Esophagus (tissue), 2 donors: ENCODE results near the gene FBXW10. TPM values are rescaled to one million over a fixed set of nuclear protein-coding genes. Genes with fewer than 3 reads are reported as not detected.
"Not testable (repeated sequence)": the region's sequence is repeated elsewhere in the genome, so short reads cannot be mapped to it uniquely, and the experiment has no call there.

Experiments used
- H3K27ac ChIP-seq, 2 donors: one replicate each; pipeline ENCODE4 v1.5.1; 2013; ENCODE audit warnings: low read depth in 2 of 2, mild to moderate bottlenecking in 2 of 2, inconsistent platforms in 1 of 2, low read length in 1 of 2, moderate library complexity in 1 of 2
- H3K27me3 ChIP-seq, 2 donors: one replicate each; pipeline ENCODE4 v1.6.1; 2013; ENCODE audit warnings: low read length in 2 of 2, control low read depth in 1 of 2, mild to moderate bottlenecking in 1 of 2; ENCODE audit not compliant: insufficient read depth in 2 of 2, control insufficient read depth in 1 of 2
- H3K36me3 ChIP-seq, 2 donors: one replicate each; pipeline ENCODE4 v1.6.1; 2013; ENCODE audit warnings: low read length in 1 of 2; ENCODE audit not compliant: control insufficient read depth in 2 of 2, insufficient read depth in 2 of 2
- H3K4me1 ChIP-seq, 2 donors: one replicate each; pipeline ENCODE4 v1.6.1; 2013; ENCODE audit warnings: low read length in 1 of 2; ENCODE audit not compliant: control insufficient read depth in 2 of 2, insufficient read depth in 2 of 2
- H3K4me3 ChIP-seq, 2 donors: one replicate each; pipeline ENCODE4 v1.5.1; 2013; ENCODE audit warnings: low read length in 2 of 2, mild to moderate bottlenecking in 2 of 2, low read depth in 1 of 2, moderate library complexity in 1 of 2
- H3K9me3 ChIP-seq, 2 donors: one replicate each; pipeline ENCODE4 v1.6.1; 2013; ENCODE audit warnings: mild to moderate bottlenecking in 2 of 2, low read depth in 1 of 2, low read length in 1 of 2, moderate library complexity in 1 of 2; ENCODE audit not compliant: control insufficient read depth in 2 of 2, insufficient read depth in 1 of 2
- WGBS, 2 donors: extraction: QIAGEN DNeasy Blood & Tissue Kit; methylation state at CpG; one replicate each; pipeline ENCODE4 v1.1.7; 2013; 5-methylcytosine and 5-hydroxymethylcytosine counted together
- polyA plus RNA-seq, 2 donors: library from polyadenylated mRNA; stranded (reverse); fragments of 200-250 nt; gene quantifications; one replicate each; pipeline ENCODE4 v1.2.3, GENCODE V29; 2013
- donor health status: healthy with polysubstance abuse.
- donor health status: Bipolar disorder and iron deficiency.

FBXW10 gene
- polyA plus RNA-seq, result under 1 TPM; 0.16 to 0.39 TPM

DNA sequence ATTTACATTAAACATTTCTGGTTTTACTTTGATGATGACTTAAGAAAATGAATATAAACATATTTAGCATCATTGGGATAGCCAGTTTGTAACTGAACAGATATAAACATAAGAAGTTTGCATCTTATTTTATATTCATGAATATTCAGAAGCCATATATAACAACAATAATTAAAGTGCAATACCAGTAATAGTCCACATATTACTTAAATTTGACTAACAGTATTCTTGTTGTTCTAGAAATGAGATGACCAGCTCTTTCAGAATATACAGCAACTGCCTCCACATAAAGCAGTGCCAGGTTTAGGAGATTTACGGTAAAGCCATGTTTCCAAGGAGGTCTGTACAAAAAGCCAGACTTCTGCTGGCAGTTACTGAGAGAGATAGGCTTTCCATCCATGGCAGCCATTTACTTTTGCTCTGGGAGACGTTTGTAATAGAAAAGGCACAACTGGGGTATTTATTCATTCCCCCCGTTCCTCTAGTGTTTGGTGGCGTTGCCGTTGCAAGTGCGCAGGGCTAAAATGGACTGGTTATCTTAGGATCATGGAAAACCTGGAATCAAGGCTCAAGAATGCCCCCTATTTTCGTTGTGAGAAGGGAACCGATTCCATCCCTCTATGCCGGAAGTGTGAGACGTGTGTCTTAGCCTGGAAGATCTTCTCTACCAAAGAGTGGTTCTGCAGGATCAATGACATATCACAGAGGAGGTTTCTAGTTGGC lies at the start of gene FBXW10:
TSS of gene FBXW10 (plus strand) at position 356 of the 723 bp plus-strand sequence. CDS start at position 547, 191 bp downstream.
- H3K36me3 ChIP-seq, H3K4me3 ChIP-seq, H3K27me3 ChIP-seq, H3K27ac ChIP-seq, H3K4me1 ChIP-seq, H3K9me3 ChIP-seq: not testable (repeated sequence)
- WGBS, 2 donors, result 30 to 41% methylated on average over 9 of the region's 10 CpGs

DNA sequence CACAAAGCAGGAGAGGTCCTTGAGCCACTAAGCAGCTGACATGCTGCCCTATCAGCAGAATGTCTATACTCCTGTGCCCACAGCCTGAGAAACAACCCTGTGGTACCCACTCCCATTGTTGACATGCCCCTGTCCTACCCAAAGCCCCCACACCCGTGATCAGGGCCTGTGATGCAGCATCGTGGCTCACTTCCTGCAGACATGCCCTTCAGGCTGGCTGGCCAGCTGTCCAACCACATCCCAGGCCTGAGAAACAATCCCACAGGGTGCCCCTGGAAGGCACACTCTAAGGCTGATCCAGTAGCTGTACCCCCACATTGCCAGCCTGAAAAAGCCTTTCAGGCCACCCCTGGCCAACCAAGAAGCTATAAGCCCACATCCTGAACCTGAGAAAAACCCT lies 48.7 kb upstream of the FBXW10 start:
- 66 to 68% methylated on average over 2 of the region's 2 CpGs for WGBS, 2 donors
- H3K27ac ChIP-seq, H3K9me3 ChIP-seq, H3K36me3 ChIP-seq, H3K4me1 ChIP-seq, H3K4me3 ChIP-seq, H3K27me3 ChIP-seq: not testable (repeated sequence)

- H3K4me1 ChIP-seq, H3K27me3 ChIP-seq, H3K36me3 ChIP-seq, H3K9me3 ChIP-seq, H3K27ac ChIP-seq: not testable (repeated sequence)
- 52 to 55% methylated on average over 8 of the region's 8 CpGs for WGBS, 2 donors
- peak overlapping the region; percentile 57 to 67 for H3K4me3 ChIP-seq
Measured at GRCh38 chr17:18698473-18699103, 45.3 kb upstream of the FBXW10 start.

DNA sequence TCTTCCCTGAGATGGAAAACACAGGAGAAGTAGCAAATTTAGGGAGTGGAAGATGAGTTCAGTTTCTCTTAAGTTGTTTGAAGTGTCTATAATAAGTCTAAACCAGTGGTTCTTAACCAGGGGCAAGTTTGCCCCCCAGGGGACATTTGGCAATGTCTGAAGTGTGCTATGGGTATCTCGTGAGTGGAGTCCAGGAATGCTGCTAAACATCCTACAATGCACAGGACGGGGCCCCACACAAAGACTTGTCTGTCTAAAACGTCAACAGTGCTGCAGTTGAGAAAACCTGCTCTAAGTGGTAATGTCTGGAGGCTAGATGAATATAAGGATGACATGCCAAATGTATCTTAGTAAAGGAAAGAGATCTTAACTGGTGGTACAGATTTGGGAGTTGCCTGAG lies 37.9 kb upstream of the FBXW10 start:
- not testable (repeated sequence) for H3K27ac ChIP-seq, H3K27me3 ChIP-seq, H3K9me3 ChIP-seq, H3K4me1 ChIP-seq, H3K4me3 ChIP-seq, H3K36me3 ChIP-seq
- 74 to 87% methylated on average over 3 of the region's 3 CpGs for WGBS, 2 donors

GRCh38 chr17:18708215-18708614 lies 35.6 kb upstream of the FBXW10 start:
- not testable (repeated sequence) for H3K36me3 ChIP-seq, H3K4me1 ChIP-seq, H3K27ac ChIP-seq, H3K9me3 ChIP-seq, H3K4me3 ChIP-seq, H3K27me3 ChIP-seq
- 94 to 97% methylated on average over 3 of the region's 3 CpGs for whole genome bisulfite sequencing, 2 donors

DNA sequence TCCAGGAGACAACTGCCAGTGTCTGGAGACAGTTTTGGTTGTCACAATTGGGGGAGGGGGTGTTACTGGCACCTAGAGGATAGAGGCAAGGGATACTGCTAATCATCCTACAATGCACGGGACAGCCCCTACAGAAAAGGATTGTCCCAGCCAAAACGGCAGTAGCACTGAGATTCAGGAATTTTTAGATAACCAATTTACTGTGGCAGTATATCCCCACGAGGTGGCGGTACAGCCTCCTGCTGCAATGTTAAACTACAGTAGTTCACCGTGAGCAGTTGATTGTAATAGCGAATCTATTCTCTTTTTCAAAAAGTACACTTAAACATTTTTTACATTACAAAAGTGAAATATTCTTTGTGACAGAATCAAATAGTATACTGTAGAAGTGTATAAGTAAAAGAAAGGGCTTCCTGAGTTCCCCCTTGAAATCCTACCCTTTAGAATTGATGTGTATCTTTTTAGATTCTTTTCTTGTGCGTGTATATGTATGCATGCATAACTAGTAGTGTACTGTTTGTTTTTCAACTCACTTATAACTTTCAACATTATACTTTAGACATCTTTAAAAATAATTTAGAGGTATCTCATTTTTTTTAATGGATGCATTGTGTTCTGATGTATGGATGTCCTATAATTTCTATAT lies 31.4 kb upstream of the FBXW10 start:
- H3K4me1 ChIP-seq, H3K9me3 ChIP-seq, H3K36me3 ChIP-seq, H3K27ac ChIP-seq, H3K27me3 ChIP-seq, H3K4me3 ChIP-seq: not testable (repeated sequence)
- 14 to 15% methylated on average over 7 of the region's 7 CpGs for WGBS, 2 donors

- H3K27ac ChIP-seq, result peak overlapping the region; percentile 86 to 92
- not testable (repeated sequence) for H3K9me3 ChIP-seq
- 27 to 38% methylated on average over 8 of the region's 9 CpGs for WGBS, 2 donors
Measured at GRCh38 chr17:18718643-18719427, 25.0 kb upstream of the FBXW10 start.

DNA sequence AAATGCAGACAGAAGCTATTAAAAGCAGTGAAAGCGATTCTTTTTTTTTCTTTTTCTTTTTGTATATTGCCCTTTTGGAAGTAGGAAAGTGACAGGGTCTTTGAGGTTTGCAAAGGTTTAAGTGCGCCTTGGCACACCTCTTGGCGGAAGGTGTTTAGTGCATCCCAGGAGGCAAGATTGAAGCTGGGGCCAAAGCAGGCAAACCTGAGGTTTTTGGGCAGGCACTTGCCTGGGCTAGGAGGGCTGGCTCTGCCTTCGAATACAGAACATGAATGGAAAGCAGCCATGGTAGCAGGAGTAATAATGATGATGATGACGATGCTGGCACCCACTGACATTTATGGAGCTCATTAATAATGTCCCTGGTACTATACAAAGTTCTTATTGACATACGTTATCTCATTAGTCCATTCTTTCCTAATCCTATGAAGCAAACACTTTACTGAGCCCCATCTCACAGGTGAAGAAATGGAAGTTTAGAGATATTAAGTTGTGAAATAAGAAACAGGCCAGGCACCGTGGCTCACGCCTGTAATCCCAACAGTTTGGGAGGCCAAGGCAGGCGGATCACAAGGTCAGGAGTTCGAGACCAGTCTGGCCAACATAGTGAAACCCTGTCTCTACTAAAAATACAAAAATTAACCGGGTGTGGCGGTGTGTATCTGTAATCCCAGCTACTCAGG lies 24.3 kb upstream of the FBXW10 start:
- H3K4me1 ChIP-seq, H3K36me3 ChIP-seq, H3K4me3 ChIP-seq, H3K27me3 ChIP-seq, H3K9me3 ChIP-seq: not testable (repeated sequence)
- H3K27ac ChIP-seq, result peak overlapping the region; percentile 86 to 92
- 59 to 62% methylated on average over 12 of the region's 12 CpGs for WGBS, 2 donors

More at GRCh38 chr17:18718643-18719427, 25.0 kb upstream of the FBXW10 start:
- H3K27me3 ChIP-seq, H3K4me3 ChIP-seq, H3K36me3 ChIP-seq, H3K4me1 ChIP-seq: not testable (repeated sequence)
